Dedifferentiated amniotic fluid mesenchymal stem cell (primary cell): ENCODE measurements around the gene RGS9BP.
"Not testable (repeated sequence)": the region's sequence is repeated elsewhere in the genome, so short reads cannot be mapped to it uniquely, and the experiment has no call there.

ENCODE experiments used
- DNase-seq: peaks from one replicate; pipeline ENCODE4 v3.0.0-alpha.2; 2016; ENCODE audit errors: extremely low spot score

Gene RGS9BP

DNA sequence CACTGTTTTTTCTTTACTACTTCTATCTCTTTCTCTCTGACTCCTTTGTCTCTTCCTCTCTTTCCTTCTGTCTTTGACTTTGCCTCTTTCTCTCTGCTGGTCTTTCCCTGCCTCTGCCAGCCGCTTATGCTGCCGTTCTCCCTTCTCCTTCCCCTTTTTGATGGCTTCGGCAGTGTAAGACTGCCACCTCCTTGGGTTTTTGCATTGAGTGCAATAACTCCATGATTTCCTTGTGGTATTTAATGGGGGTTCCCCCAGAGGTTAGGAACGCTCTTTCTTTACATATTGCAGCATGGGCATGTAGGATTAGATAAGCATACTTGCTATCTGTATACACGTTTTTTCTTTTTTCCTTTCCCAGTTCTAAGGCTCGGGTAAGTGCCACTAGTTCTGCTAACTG lies 19.9 kb downstream of the RGS9BP start:
- not testable (repeated sequence) for DNase-seq

GRCh38 chr19:32696771-32697170 lies 21.1 kb downstream of the RGS9BP start:
- DNase-seq = not testable (repeated sequence)

DNA sequence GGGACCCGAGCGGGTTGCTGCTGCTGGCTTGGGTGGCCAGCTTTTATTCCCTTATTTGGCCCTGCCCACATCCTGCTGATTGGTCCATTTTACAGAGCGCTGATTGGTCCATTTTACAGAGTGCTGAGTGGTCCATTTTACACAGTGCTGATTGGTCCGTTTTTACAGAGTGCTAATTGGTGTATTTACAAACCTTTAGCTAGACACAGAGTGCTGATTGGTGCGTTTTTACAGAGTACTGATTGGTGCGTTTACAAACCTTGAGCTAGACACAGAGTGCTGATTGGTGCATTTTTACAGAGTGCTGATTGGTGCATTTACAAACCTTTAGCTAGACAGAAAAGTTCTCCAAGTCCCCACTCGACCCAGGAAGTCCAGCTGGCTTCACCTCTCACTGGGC lies 24.5 kb downstream of the RGS9BP start:
- not testable (repeated sequence) for DNase-seq

GRCh38 chr19:32702010-32702409 lies 26.4 kb downstream of the RGS9BP start:
- no peak for DNase-seq

DNA sequence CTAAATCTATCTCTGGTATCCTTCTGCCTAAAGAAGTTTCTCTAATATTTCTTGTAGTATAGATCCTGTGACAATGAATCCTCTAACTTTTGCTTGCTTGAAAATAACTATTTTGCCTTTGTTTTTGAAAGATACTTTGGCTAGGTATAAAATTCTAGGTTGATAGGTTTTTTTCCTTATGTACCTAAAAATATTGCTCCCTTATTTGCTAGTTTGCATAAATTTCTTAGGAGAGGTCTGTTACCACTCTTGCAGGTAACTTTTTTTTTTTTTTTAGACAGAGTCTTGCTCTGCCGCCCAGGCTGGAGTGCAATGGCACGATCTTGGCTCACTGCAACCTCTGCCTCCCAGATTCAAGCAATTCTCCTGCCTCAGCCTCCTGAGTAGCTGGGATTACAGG lies 28.4 kb downstream of the RGS9BP start:
- not testable (repeated sequence) for DNase-seq

- DNase-seq = no peak
Observed at GRCh38 chr19:32708457-32708856, 32.8 kb downstream of the RGS9BP start.

GRCh38 chr19:32709032-32709431 lies 33.4 kb downstream of the RGS9BP start:
- DNase-seq = no peak

- no peak for DNase-seq
Observed at GRCh38 chr19:32711747-32712146, 36.1 kb downstream of the RGS9BP start.

DNA sequence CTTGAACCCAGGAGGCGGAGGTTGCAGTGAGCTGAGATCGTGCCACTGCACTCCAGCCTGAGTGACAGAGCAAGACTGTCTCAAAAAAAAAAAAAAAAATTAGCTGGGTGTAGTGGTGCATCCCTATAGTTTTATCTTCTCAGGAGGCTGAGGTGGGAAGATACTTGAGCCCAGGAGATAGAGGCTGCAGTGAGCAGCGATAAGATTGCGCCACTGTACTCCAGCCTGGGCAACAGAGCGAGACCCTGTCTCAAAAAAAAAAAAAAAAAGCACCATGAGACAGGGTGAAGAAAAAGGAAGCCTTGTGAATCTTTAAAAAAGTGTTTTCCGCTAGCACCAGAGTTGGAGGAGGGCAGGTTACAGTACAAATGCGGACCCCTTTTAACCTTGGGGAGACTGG lies 40.6 kb downstream of the RGS9BP start:
- not testable (repeated sequence) for DNase-seq

GRCh38 chr19:32717496-32717895 lies 41.8 kb downstream of the RGS9BP start:
- no peak for DNase-seq

GRCh38 chr19:32718286-32718685 lies 42.6 kb downstream of the RGS9BP start:
- DNase-seq = no peak

- no peak for DNase-seq
Observed at GRCh38 chr19:32719611-32720059, 44.0 kb downstream of the RGS9BP start, which contains the start of gene TDRD12. Gene TDRD12, plus strand, starts transcription at chr19:32719767. Its CDS starts 306 bp downstream, at chr19:32720073.

DNA sequence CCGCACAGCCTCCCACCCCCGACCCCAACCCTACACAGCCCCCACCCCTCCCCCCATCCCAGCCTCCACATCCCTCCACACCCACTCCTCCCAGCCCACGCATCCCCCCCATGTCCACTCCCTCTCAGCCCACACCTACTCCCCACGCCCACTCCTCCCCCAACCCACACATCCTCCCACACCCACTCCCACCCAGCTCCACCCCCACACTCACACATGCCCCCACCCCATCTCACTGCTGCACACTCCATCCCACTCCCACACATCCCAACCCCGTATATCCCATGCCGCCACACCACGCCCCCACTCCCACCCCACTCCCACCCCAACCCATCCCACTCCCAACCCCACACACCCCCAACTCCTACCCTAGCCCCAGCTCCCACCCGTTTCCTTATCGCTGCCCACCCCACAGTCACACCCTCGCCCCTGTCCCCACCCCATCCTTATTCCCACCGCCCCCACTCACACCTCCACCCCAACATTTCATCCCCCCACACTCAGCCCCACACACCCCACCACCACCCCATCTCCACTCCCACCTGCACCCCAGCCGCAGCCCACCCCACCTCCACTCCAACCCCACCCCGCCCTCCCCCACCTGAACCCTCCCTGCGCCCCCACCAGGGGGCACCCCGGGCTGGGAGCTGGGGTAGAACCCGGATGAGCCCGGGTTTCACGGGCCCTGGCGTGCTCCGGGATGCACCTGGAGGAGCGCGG lies 44.7 kb downstream of the RGS9BP start:
- DNase-seq = no peak

- DNase-seq = no peak
Observed at GRCh38 chr19:32720936-32721250, 45.2 kb downstream of the RGS9BP start.
